Subcutaneous adipose tissue (tissue), 4 donors: Measurements from ENCODE around the gene GDF2. TPM values are rescaled to one million over a fixed set of nuclear protein-coding genes. Genes with fewer than 3 reads are reported as not detected.

Experiments
- total RNA-seq, 4 donors: library from RNA; depleted of rRNA; stranded (reverse); fragments of >200 nt; gene quantifications; one replicate each; pipeline ENCODE4 v1.1.0, GENCODE V29; 2016
- TF ChIP-seq, protein P1 (sequence below): fragments of 450-650 bp; IDR thresholded peaks from one replicate; pipeline ENCODE4 v1.5.1; 2016; ENCODE audit warnings: low read depth, mild to moderate bottlenecking, control low read depth, antibody characterized with exemption, moderate library complexity

GDF2 gene
- total RNA-seq, 4 donors from 2014 or later = not detected

DNA sequence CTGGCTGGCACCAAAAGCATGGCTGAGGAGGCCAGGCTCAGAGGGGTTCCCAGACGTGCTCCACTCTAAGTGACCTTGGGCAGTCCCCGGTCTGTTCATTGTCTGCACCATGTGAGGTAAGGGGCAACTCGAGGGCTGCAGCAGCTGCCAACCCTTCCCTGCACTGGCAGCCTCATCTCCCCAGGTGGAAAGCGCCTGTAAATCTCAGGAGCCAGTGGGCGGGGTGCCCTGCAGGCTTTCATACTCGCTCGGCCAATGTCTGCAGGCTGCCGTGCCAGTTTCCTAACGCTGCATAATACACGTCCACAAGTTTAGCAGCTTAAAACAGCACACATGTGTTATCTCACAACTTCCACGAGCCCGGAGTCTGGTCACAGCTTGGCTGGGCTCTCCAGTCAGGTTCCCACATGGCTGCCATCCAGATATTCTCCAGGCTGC, 34.9 kb upstream of the GDF2 start:
- TF ChIP-seq, protein P1, sequence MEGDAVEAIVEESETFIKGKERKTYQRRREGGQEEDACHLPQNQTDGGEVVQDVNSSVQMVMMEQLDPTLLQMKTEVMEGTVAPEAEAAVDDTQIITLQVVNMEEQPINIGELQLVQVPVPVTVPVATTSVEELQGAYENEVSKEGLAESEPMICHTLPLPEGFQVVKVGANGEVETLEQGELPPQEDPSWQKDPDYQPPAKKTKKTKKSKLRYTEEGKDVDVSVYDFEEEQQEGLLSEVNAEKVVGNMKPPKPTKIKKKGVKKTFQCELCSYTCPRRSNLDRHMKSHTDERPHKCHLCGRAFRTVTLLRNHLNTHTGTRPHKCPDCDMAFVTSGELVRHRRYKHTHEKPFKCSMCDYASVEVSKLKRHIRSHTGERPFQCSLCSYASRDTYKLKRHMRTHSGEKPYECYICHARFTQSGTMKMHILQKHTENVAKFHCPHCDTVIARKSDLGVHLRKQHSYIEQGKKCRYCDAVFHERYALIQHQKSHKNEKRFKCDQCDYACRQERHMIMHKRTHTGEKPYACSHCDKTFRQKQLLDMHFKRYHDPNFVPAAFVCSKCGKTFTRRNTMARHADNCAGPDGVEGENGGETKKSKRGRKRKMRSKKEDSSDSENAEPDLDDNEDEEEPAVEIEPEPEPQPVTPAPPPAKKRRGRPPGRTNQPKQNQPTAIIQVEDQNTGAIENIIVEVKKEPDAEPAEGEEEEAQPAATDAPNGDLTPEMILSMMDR = no peak

GRCh38 chr10:47287805-47288204, 34.4 kb upstream of the GDF2 start:
- TF ChIP-seq, protein P1 = no peak

- TF ChIP-seq, protein P1 = no peak
Observed at GRCh38 chr10:47288236-47288635, 34.0 kb upstream of the GDF2 start.

DNA sequence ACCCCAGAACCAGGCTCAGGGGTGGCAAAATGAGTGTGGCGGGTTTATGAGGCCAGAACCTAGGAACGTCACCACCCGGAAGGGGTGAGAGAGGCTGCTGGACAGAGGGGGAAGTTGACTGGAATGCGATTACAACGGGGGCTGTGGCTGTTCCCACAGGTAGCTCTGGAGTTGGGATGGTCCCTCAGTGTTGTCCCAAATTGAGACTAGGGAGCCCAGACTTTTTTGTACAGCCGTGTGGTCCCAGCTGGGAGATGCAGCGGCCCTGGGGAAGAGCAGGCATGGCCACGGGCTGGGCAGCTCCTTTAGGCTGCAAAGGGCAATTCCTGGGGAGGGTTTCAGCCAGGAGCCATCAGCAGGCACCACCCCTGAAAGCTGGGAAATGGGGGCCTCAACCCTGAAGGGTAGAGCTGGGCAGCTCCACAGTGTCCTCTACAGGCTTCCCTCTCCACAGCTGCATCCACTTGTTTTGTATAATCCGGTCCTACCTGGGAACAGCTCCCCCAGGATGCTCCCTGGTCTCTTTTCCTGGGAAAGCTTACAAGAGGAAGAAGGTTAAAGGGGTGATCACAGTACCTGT, 33.2 kb upstream of the GDF2 start:
- TF ChIP-seq, protein P1 = no peak

DNA sequence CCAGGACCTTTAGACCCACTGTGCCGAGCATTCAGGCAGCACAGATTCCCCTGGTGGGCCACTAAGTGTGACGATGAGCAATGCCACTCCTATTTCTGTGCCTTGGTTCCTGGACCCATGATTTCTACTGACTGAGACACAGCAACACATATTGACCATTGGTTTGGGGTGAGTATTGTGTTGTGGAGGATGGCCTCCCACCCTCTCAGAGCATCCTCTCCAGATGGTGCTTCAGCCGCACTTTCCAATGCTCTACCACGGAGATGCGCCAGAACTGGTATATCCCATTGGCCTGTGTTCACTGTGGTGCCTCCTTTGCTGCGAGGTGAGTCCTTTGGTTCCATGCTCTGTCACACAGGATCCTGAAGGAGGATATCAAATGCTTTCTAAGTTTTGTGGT, 32.3 kb upstream of the GDF2 start:
- TF ChIP-seq, protein P1 = no peak

DNA sequence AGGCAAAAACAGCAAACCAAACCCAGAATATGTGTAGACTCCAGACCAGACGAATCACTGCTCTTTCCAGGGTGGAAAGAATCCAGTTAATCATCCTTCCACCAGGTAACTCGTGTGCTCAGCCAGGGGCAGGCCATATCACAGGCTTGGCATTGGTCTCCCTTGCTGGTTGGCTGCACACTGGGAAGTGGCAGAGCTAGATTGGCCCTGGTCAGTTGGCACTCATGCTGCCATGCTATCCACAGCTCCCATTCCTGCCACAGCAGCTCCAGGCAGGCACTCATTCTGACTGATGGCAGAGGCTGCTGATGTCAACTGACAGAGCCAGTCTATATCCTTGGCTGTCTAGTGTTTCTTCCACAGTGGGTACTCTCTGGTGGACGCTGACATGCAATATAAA, 31.9 kb upstream of the GDF2 start:
- TF ChIP-seq, protein P1 = no peak

- TF ChIP-seq, protein P1 = no peak
Observed at GRCh38 chr10:47291682-47292081, 30.6 kb upstream of the GDF2 start.
